Natural killer cell treated with Interleukin-12 subunit alpha and Interleukin-12 subunit beta and Interleukin-15 and Interleukin-18, amount 100 ng/mL, for 72 hours (primary cell): ENCODE results near the gene ST3GAL4. TPM values are rescaled to one million over a fixed set of nuclear protein-coding genes. Genes with fewer than 3 reads are reported as not detected.
A peak's percentile ranks its signal among the peaks of the same experiment; 100 is the strongest.

Experiments
- ATAC-seq, 2 donors: fragments of 150-1000 bp; cut with Tn5 transposase in 1 of 2; sonication (Bioruptor Pico), chemical (Tn5 transposase) in 1 of 2; 2 replicates each; pipeline ENCODE4 v1.10.0; 2021
- DNase-seq: peaks from one replicate; pipeline ENCODE4 v3.0.0; 2022; ENCODE audit warnings: low spot score
- H3K27ac Mint-ChIP-seq, 2 donors: 1 replicate in 1 of 2; 2 replicates in 1 of 2; pipeline ENCODE4 v1.8.0; 2022; ENCODE audit warnings: mixed read lengths in 2 of 2, mild to moderate bottlenecking in 1 of 2, moderate library complexity in 1 of 2
- H3K27me3 Mint-ChIP-seq, 2 donors: 1 replicate in 1 of 2; 2 replicates in 1 of 2; pipeline ENCODE4 v1.8.0; 2022; ENCODE audit warnings: mixed read lengths in 2 of 2
- H3K36me3 Mint-ChIP-seq: one replicate; pipeline ENCODE4 v1.8.0; 2022; ENCODE audit warnings: mixed read lengths
- H3K4me1 Mint-ChIP-seq, 2 donors: 1 replicate in 1 of 2; 2 replicates in 1 of 2; pipeline ENCODE4 v1.8.0; 2022; ENCODE audit warnings: low read depth in 2 of 2, mixed read lengths in 2 of 2, mild to moderate bottlenecking in 1 of 2
- H3K4me3 Mint-ChIP-seq: one replicate; pipeline ENCODE4 v1.8.0; 2022; ENCODE audit warnings: mixed read lengths
- H3K9me3 Mint-ChIP-seq: 2 replicates; pipeline ENCODE4 v1.8.0; 2022; ENCODE audit warnings: mixed read lengths
- total RNA-seq, 2 donors: library from RNA; stranded (reverse); gene quantifications; one replicate each; pipeline ENCODE4 v1.2.3, GENCODE V29; 2022

The ST3GAL4 gene
- total RNA-seq, 2 donors from 2014 or later: 60.4 to 60.9 TPM

- H3K4me3 Mint-ChIP-seq: no peak overlapping the region
- H3K27ac Mint-ChIP-seq: no peak overlapping the region
- H3K9me3 Mint-ChIP-seq: no peaks in the 10 kb centered on the region
- no peaks in the 10 kb centered on the region for H3K36me3 Mint-ChIP-seq
- ATAC-seq (no peak), DNase-seq (no peak)
- H3K4me1 Mint-ChIP-seq: peaks cover 12% of the 10 kb centered on the region in 2 donors
- H3K27me3 Mint-ChIP-seq: no peaks in the 10 kb centered on the region
These were observed 63.4 kb downstream of the ST3GAL4 start for GRCh38 chr11:126418887-126419286.

GRCh38 chr11:126419801-126420697 is 64.6 kb downstream of the ST3GAL4 start:
- Mint-ChIP-seq H3K27ac (peak overlapping the region in 1 of 2 donors; percentile 4), H3K4me1 (peaks cover 12% of the 10 kb centered on the region in 2 donors), H3K9me3 (no peaks in the 10 kb centered on the region), H3K27me3 (no peaks in the 10 kb centered on the region), H3K36me3 (no peaks in the 10 kb centered on the region), H3K4me3 (no peak overlapping the region)
- DNase-seq (no peak), ATAC-seq (no peak)

- no peak for ATAC-seq
- no peaks in the 10 kb centered on the region for H3K9me3 Mint-ChIP-seq
- no peaks in the 10 kb centered on the region for H3K27me3 Mint-ChIP-seq
- no peak for DNase-seq
- no peak overlapping the region for H3K4me3 Mint-ChIP-seq
- H3K4me1 Mint-ChIP-seq: peaks cover 11 to 12% of the 10 kb centered on the region in 2 donors
- no peaks in the 10 kb centered on the region for H3K36me3 Mint-ChIP-seq
- no peak overlapping the region for H3K27ac Mint-ChIP-seq
These were observed 65.3 kb downstream of the ST3GAL4 start for GRCh38 chr11:126420698-126421256.

GRCh38 chr11:126421271-126421671 is 65.8 kb downstream of the ST3GAL4 start:
- Mint-ChIP-seq H3K4me1 (peaks cover 6 to 7% of the 10 kb centered on the region in 2 donors), H3K27ac (no peak overlapping the region), H3K27me3 (no peaks in the 10 kb centered on the region), H3K9me3 (no peaks in the 10 kb centered on the region), H3K4me3 (no peak overlapping the region), H3K36me3 (no peaks in the 10 kb centered on the region)
- no peak for ATAC-seq
- no peak for DNase-seq

GRCh38 chr11:126422446-126422845 is 67.0 kb downstream of the ST3GAL4 start:
- H3K36me3 Mint-ChIP-seq: no peaks in the 10 kb centered on the region
- DNase-seq (no peak), ATAC-seq (no peak)
- no peaks in the 10 kb centered on the region for H3K27me3 Mint-ChIP-seq
- no peaks in the 10 kb centered on the region for H3K9me3 Mint-ChIP-seq
- H3K4me1 Mint-ChIP-seq: peaks cover 15 to 16% of the 10 kb centered on the region in 2 donors
- no peak overlapping the region for H3K4me3 Mint-ChIP-seq
- H3K27ac Mint-ChIP-seq: no peak overlapping the region

- no peak overlapping the region for H3K4me3 Mint-ChIP-seq
- H3K27ac Mint-ChIP-seq: no peak overlapping the region
- DNase-seq (no peak), ATAC-seq (no peak)
- H3K4me1 Mint-ChIP-seq: peaks cover 20 to 23% of the 10 kb centered on the region in 2 donors
- no peaks in the 10 kb centered on the region for H3K36me3 Mint-ChIP-seq
- H3K27me3 Mint-ChIP-seq: no peaks in the 10 kb centered on the region
- no peaks in the 10 kb centered on the region for H3K9me3 Mint-ChIP-seq
These were observed 67.7 kb downstream of the ST3GAL4 start for GRCh38 chr11:126423154-126423553.

DNA sequence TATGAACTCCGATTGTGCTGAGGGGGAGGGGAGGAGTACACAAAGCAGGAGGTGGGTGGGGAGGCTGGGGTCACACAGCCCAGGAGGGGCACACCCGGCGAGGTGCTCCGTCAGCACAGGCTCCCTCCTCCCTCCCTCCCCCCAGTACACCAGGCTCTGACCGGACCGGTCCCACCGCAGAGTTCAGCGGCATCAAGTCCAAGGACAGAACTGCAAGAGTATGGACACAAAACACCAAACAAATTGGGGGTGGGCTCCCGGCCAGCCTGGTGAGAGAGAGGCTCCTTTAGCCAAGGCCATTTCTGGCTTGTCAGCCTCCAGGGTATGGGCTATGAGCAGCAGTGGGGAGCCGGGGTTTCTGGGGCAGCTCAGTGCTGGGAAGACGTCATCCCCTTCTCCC is 68.3 kb downstream of the ST3GAL4 start:
- H3K27me3 Mint-ChIP-seq: no peaks in the 10 kb centered on the region
- ATAC-seq (peak in 1 of 2 donors; percentile 42), DNase-seq (no peak)
- no peak overlapping the region for H3K27ac Mint-ChIP-seq
- peaks cover 21 to 23% of the 10 kb centered on the region in 2 donors for H3K4me1 Mint-ChIP-seq
- H3K9me3 Mint-ChIP-seq: no peaks in the 10 kb centered on the region
- no peaks in the 10 kb centered on the region for H3K36me3 Mint-ChIP-seq
- no peak overlapping the region for H3K4me3 Mint-ChIP-seq

DNA sequence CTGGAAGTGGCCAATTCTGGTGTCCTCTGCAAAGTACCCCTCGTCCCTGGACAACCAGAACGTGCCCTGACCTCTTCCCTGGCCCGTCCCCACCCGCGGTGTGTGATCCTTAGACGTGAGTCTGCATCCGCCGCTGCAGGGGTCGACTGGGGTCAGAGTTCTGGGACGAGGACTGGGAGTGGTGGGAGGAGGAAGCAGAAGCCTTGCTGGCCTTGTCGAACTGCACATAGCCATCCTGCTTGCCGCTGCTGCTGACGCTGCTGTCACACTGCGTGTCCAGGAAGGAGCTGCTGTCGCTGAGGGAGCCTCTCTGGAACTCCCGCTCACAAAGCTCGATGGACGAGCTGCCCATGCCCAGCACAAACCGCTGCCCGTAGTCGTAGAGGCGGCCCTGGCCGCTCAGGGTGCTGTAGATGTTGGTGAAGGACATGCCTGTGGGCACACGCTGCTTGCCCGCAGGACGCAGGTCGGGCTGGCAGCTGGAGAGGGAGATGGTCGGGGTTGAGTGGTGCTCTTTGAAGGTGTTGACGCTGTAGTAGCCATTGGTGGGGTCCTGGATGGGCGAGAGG is 69.1 kb downstream of the ST3GAL4 start:
- Mint-ChIP-seq H3K4me1 (peaks cover 21 to 23% of the 10 kb centered on the region in 2 donors), H3K27ac (peak overlapping the region in 1 of 2 donors; percentile 11), H3K9me3 (no peaks in the 10 kb centered on the region), H3K27me3 (no peaks in the 10 kb centered on the region), H3K36me3 (no peaks in the 10 kb centered on the region), H3K4me3 (no peak overlapping the region)
- ATAC-seq (no peak), DNase-seq (no peak)

GRCh38 chr11:126426106-126426505 is 70.6 kb downstream of the ST3GAL4 start:
- H3K36me3 Mint-ChIP-seq: no peaks in the 10 kb centered on the region
- H3K27ac Mint-ChIP-seq: peak overlapping the region in 1 of 2 donors; percentile 11
- no peaks in the 10 kb centered on the region for H3K9me3 Mint-ChIP-seq
- peaks cover 17% of the 10 kb centered on the region in 2 donors for H3K4me1 Mint-ChIP-seq
- no peak overlapping the region for H3K4me3 Mint-ChIP-seq
- ATAC-seq (no peak), DNase-seq (no peak)
- no peaks in the 10 kb centered on the region for H3K27me3 Mint-ChIP-seq

- Mint-ChIP-seq H3K4me3 (peak overlapping the region; percentile 67), H3K36me3 (no peaks in the 10 kb centered on the region), H3K9me3 (no peaks in the 10 kb centered on the region), H3K27me3 (no peaks in the 10 kb centered on the region), H3K27ac (peak overlapping the region; percentile 72 to 81), H3K4me1 (peaks cover 17% of the 10 kb centered on the region in 2 donors)
- DNase-seq: no peak
- peak; percentile 48 to 65 for ATAC-seq
These were observed 71.6 kb downstream of the ST3GAL4 start for GRCh38 chr11:126426820-126427749.

DNA sequence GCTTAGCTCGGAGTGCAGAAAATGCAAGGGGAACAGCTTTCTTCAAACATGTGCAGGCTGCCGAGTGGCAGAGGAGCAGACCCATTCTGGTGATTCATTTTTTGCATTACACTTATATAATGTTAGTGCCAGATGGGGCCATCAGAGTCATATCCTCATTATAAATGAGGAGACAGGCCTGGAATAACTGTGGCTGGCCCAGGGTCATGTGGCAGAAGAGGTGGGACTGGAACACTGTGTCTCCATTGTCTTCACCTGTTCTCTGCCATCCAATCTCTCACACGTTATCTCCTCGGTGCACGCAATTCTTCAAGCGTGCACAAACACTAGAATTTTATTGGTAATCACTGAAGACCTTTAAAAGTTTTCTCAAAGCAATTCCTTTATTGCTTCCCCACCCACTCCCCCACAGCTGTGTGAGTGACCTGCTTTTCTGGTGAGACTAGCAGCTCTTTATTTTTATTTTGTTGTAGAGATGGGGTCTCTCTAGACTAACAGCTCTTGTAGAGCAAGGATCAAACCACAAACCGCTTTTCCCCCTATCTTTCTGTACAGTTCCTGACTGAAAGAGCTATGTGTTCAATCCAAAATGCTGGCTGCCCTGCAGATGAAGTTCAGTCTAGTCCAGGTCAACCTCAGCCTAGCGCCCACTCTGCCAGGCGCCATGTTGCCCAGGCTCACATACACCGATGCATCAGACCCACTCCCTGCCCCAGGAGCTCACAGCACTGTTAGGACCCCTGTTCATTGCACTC is 75.3 kb downstream of the ST3GAL4 start:
- Mint-ChIP-seq H3K4me3 (no peak overlapping the region), H3K9me3 (no peaks in the 10 kb centered on the region), H3K27ac (no peak overlapping the region), H3K4me1 (peaks cover 17% of the 10 kb centered on the region in 2 donors), H3K36me3 (no peaks in the 10 kb centered on the region), H3K27me3 (no peaks in the 10 kb centered on the region)
- ATAC-seq: no peak
- DNase-seq: no peak

- H3K27ac Mint-ChIP-seq: no peak overlapping the region
- no peaks in the 10 kb centered on the region for H3K27me3 Mint-ChIP-seq
- no peak overlapping the region for H3K4me3 Mint-ChIP-seq
- no peaks in the 10 kb centered on the region for H3K9me3 Mint-ChIP-seq
- H3K4me1 Mint-ChIP-seq: peaks cover 16 to 17% of the 10 kb centered on the region in 2 donors
- DNase-seq (no peak), ATAC-seq (no peak)
- H3K36me3 Mint-ChIP-seq: no peaks in the 10 kb centered on the region
These were observed 76.0 kb downstream of the ST3GAL4 start for GRCh38 chr11:126431401-126432064.
